GM21447 (cell line): Measurements from ENCODE around the gene HDGFL3.
"Not testable (repeated sequence)": the region's sequence is repeated elsewhere in the genome, so short reads cannot be mapped to it uniquely, and the experiment has no call there.

Experiments
- ATAC-seq: cut with Tn5 transposase; IDR thresholded peaks from one replicate; pipeline ENCODE4 v1.9.1; 2021; ENCODE audit not compliant: unreplicated experiment

The HDGFL3 gene

GRCh38 chr15:83194528-83194927, 13.1 kb downstream of the HDGFL3 start:
- no peak for ATAC-seq

- ATAC-seq: no peak
These were observed 13.9 kb downstream of the HDGFL3 start for GRCh38 chr15:83193721-83194120.

GRCh38 chr15:83192742-83193141, 14.9 kb downstream of the HDGFL3 start:
- no peak for ATAC-seq

GRCh38 chr15:83190450-83190849, 17.2 kb downstream of the HDGFL3 start:
- no peak for ATAC-seq

GRCh38 chr15:83185561-83185960, 22.1 kb downstream of the HDGFL3 start:
- ATAC-seq: no peak

GRCh38 chr15:83178869-83179325, 28.7 kb downstream of the HDGFL3 start:
- ATAC-seq: no peak

GRCh38 chr15:83178390-83178789, 29.2 kb downstream of the HDGFL3 start:
- no peak for ATAC-seq

- ATAC-seq: no peak
These were observed 32.7 kb downstream of the HDGFL3 start for GRCh38 chr15:83174891-83175290.

GRCh38 chr15:83170474-83171165, 37.0 kb downstream of the HDGFL3 start:
- no peak for ATAC-seq

GRCh38 chr15:83169576-83169975, 38.0 kb downstream of the HDGFL3 start:
- not testable (repeated sequence) for ATAC-seq

- no peak for ATAC-seq
These were observed 40.8 kb downstream of the HDGFL3 start for GRCh38 chr15:83166830-83167229.

GRCh38 chr15:83166218-83166617, 41.4 kb downstream of the HDGFL3 start:
- ATAC-seq: no peak

GRCh38 chr15:83164771-83165404, 42.7 kb downstream of the HDGFL3 start:
- ATAC-seq: no peak

GRCh38 chr15:83164111-83164770, 43.4 kb downstream of the HDGFL3 start:
- ATAC-seq: no peak

- no peak for ATAC-seq
These were observed 44.6 kb downstream of the HDGFL3 start for GRCh38 chr15:83163032-83163431.

GRCh38 chr15:83160741-83161140, 46.9 kb downstream of the HDGFL3 start:
- no peak for ATAC-seq

- ATAC-seq: no peak
These were observed 49.2 kb downstream of the HDGFL3 start for GRCh38 chr15:83158393-83158792.

- no peak for ATAC-seq
These were observed 51.7 kb downstream of the HDGFL3 start for GRCh38 chr15:83155942-83156341.

GRCh38 chr15:83153288-83153687, 54.3 kb downstream of the HDGFL3 start:
- no peak for ATAC-seq

- no peak for ATAC-seq
These were observed 62.9 kb downstream of the HDGFL3 start for GRCh38 chr15:83144771-83145170.

GRCh38 chr15:83142151-83142550, 65.5 kb downstream of the HDGFL3 start:
- not testable (repeated sequence) for ATAC-seq

GRCh38 chr15:83132861-83133523, 74.6 kb downstream of the HDGFL3 start:
- ATAC-seq: no peak
